RWPE1 (cell line): Measurements from ENCODE around the gene C6orf141.

Experiments
- CTCF ChIA-PET: fragments of 350-600 bp; sonication (Branson Sonifier 250); formaldehyde crosslinking; extraction: SDS; loops from one replicate; lab custom pipeline; 2021; lab: Yijun Ruan, JAX
- POLR2A ChIA-PET: fragments of 400-600 bp; formaldehyde crosslinking; extraction: SDS; loops from one replicate; lab custom pipeline; 2020; ENCODE audit warnings: antibody characterized with exemption; ENCODE audit not compliant: low non-redundant PET; lab: Yijun Ruan, JAX
- DNase-seq: peaks from one replicate; pipeline ENCODE4 v3.0.0; 2012; ENCODE audit warnings: low spot score
- H3K27ac ChIP-seq: fragments of 450-650 bp; 2 replicates; pipeline ENCODE4 v1.5.1; 2017
- CTCF ChIP-seq: fragments of 450-650 bp; conservative IDR thresholded peaks from 2 replicates; pipeline ENCODE4 v1.5.1; 2017; ENCODE audit warnings: low read depth, mild to moderate bottlenecking

The C6orf141 gene

GRCh38 chr6:49546331-49546730 lies 4.1 kb upstream of the C6orf141 start:
- ChIA-PET CTCF (interaction anchor here (0.8 to 1.0 kb wide), 2 partner anchors 14 to 1603 kb away, joined by 3 read pairs; no protein-coding TSS in a partner anchor), POLR2A (no interaction called here)
- no peak for TF ChIP-seq CTCF
- DNase-seq = no peak
- no peak overlapping the region for H3K27ac ChIP-seq

DNA sequence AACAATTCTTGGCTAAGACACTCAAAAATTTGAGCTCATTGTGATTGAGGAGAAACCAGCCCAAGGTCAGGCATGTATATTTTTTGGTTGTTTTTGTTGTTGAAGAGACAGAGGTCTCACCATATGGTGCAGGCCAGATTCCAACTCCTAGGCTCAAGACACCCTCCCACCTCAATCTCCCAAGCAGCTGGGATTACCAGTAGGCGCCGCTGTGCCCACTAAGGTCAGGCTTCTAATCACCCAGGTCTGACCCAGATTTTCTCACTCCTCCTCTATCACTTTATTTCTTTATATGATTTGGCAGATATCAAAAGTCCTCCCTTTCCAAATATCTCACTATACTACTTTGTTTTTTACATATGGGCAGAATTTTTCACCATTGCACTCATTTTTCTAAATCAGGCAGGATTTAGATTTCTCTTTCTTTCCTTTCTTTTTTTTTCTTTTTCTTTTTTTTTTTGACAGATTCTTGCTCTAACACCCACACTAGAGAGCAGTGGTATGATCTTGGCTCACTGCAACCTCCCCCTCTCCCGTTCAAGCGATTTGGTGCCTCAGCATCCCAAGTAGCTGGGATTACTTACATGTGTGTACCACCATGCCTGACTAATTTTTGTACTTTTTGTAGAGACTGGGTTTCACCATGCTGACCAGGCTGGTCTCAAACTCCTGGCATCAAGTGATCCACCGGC lies 1.7 kb upstream of the C6orf141 start:
- no peak overlapping the region for H3K27ac ChIP-seq
- POLR2A ChIA-PET = no interaction called here
- CTCF ChIA-PET = interaction anchor here (0.8 kb wide), 1 partner anchor 17 kb away, joined by 3 read pairs; no protein-coding TSS in a partner anchor
- no peak for TF ChIP-seq CTCF
- DNase-seq = no peak

DNA sequence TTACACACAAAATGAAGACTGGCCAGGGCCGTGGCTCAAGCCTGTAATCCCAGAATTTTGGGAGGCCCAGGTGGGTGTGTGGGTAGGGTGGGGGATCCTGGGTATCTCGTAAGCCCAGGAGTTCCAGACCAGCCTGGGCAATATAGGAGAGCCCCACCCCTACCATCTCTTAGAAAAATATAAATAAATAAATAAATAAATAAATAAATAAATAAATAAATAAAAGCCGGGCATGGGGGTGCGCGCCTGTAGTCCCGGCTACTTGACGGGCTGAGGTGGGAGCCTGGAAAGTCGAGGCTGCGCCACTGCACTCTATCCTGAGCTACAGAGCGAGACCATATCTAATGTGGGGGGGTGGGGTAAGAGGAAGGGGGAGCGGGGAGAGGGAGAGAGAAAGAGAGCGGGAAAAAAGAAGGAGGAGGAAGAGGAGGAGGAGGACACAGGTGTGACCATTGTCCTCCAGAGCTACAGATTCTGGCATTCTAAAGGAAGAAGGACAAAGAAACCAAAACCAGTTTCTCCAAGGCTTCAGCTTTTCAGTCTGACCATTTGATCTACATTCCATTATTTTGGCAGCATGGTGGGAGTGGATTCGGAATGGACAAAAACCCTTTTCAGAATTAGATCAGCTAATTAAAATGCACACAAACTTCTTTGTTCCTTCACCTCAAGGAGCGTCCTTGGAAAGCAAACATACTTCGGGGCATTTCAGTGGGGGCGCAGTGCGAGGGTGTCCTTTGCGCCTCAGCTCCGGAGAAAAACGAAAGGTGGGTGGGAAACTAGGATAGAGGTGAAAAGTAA lies 577 bp upstream of the C6orf141 start:
- no peak for TF ChIP-seq CTCF
- CTCF ChIA-PET = interaction anchor here (0.6 to 2.9 kb wide), 7 partner anchors 8 to 1407 kb away, joined by 3 to 18 read pairs (median 3); no protein-coding TSS in a partner anchor
- POLR2A ChIA-PET = no interaction called here
- no peak for DNase-seq
- peak overlapping the region; percentile 93 for H3K27ac ChIP-seq

GRCh38 chr6:49551078-49551865 lies 804 bp downstream of the C6orf141 start:
- CTCF ChIA-PET = interaction anchor here (2.9 kb wide), 1 partner anchor 19 kb away, joined by 18 read pairs; no protein-coding TSS in a partner anchor
- no peak for DNase-seq
- H3K27ac ChIP-seq = peak overlapping the region; percentile 93
- no peak for TF ChIP-seq CTCF
- POLR2A ChIA-PET = no interaction called here

GRCh38 chr6:49551866-49552129 lies 1.3 kb downstream of the C6orf141 start:
- no peak for DNase-seq
- ChIA-PET POLR2A (no interaction called here), CTCF (interaction anchor here (1.2 to 2.9 kb wide), 2 partner anchors 9 to 20 kb away, joined by 3 to 18 read pairs; no protein-coding TSS in a partner anchor)
- TF ChIP-seq CTCF = no peak
- H3K27ac ChIP-seq = peak overlapping the region; percentile 93; the same call in 1 of the 2 replicates

GRCh38 chr6:49552596-49552995 lies 2.1 kb downstream of the C6orf141 start:
- DNase-seq = no peak
- POLR2A ChIA-PET = no interaction called here
- no peak for TF ChIP-seq CTCF
- CTCF ChIA-PET = interaction anchor here (1.2 to 2.9 kb wide), 2 partner anchors 10 to 20 kb away, joined by 3 to 18 read pairs; no protein-coding TSS in a partner anchor
- H3K27ac ChIP-seq = peak overlapping the region; percentile 93
